Transverse colon (tissue), 4 donors: ENCODE results near the gene NRN1L.

Experiments used
- POLR2A ChIP-seq: fragments of 450-650 bp; IDR thresholded peaks from one replicate; pipeline ENCODE4 v1.6.1; 2016; ENCODE audit warnings: antibody characterized with exemption, mild to moderate bottlenecking, moderate library complexity
- POLR2AphosphoS5 ChIP-seq, 3 donors: sonication (generic); formaldehyde crosslinking; IDR thresholded peaks; one replicate each; pipeline ENCODE4 v1.6.1; 2016; ENCODE audit warnings: antibody characterized with exemption in 3 of 3
- TF ChIP-seq, protein P1 (sequence below), 5 experiments: fragments of 200-600 bp in 3 of 5; fragments of 450-650 bp in 2 of 5; sonication (generic) in 3 of 5; IDR thresholded peaks; 1 replicate in 2 of 5; 2 replicates in 3 of 5; pipeline ENCODE4 v1.5.1; 2016 to 2017; ENCODE audit warnings: antibody characterized with exemption in 5 of 5, inconsistent platforms in 3 of 5, mild to moderate bottlenecking in 2 of 5, moderate library complexity in 1 of 5

DNA sequence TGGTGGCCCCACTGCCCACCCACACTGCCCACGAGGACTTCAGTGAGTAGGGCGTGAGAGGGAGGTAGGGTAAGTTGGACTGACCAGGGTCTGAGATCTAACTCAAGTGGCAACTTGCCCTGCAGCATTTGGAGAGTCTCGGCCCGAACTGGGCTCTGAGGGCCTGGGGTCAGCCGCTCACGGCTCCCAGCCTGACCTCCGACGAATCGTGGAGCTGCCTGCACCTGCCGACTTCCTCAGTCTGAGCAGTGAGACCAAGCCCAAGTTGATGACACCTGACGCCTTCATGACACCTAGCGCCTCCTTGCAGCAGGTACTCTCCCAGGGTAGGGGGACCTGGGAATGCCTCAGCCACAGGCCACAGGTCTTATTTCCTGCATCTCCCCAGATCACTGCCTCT, 5.2 kb upstream of the NRN1L start:
- TF ChIP-seq, protein P1, sequence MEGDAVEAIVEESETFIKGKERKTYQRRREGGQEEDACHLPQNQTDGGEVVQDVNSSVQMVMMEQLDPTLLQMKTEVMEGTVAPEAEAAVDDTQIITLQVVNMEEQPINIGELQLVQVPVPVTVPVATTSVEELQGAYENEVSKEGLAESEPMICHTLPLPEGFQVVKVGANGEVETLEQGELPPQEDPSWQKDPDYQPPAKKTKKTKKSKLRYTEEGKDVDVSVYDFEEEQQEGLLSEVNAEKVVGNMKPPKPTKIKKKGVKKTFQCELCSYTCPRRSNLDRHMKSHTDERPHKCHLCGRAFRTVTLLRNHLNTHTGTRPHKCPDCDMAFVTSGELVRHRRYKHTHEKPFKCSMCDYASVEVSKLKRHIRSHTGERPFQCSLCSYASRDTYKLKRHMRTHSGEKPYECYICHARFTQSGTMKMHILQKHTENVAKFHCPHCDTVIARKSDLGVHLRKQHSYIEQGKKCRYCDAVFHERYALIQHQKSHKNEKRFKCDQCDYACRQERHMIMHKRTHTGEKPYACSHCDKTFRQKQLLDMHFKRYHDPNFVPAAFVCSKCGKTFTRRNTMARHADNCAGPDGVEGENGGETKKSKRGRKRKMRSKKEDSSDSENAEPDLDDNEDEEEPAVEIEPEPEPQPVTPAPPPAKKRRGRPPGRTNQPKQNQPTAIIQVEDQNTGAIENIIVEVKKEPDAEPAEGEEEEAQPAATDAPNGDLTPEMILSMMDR (IDR thresholded peaks at IDR 0.05): no peak
- TF ChIP-seq POLR2AphosphoS5 (IDR thresholded peaks at IDR 0.05): no peak
- TF ChIP-seq POLR2A: no peak
